Ishikawa (cell line): ENCODE data around the gene ANKIB1.

ENCODE experiments used
- CEBPB ChIP-seq: IDR thresholded peaks from 2 replicates; pipeline ENCODE4 v1.6.1; 2012
- CREB1 ChIP-seq: IDR thresholded peaks from 2 replicates; pipeline ENCODE4 v1.6.1; 2012; ENCODE audit warnings: low read depth
- EGR1 ChIP-seq: IDR thresholded peaks from 2 replicates; pipeline ENCODE4 v1.6.1; 2012
- EP300 ChIP-seq: IDR thresholded peaks from 2 replicates; pipeline ENCODE4 v1.6.1; 2012; ENCODE audit warnings: borderline replicate concordance
- FOXM1 ChIP-seq: IDR thresholded peaks from 2 replicates; pipeline ENCODE4 v1.6.1; 2012; ENCODE audit warnings: low read depth, borderline replicate concordance
- MAX ChIP-seq: IDR thresholded peaks from 2 replicates; pipeline ENCODE4 v1.6.1; 2012
- RAD21 ChIP-seq: IDR thresholded peaks from 2 replicates; pipeline ENCODE4 v1.6.1; 2012; ENCODE audit warnings: low read depth
- REST ChIP-seq: IDR thresholded peaks from 2 replicates; pipeline ENCODE4 v1.6.1; 2012; ENCODE audit warnings: low read depth, mild to moderate bottlenecking
- TAF1 ChIP-seq: IDR thresholded peaks from 2 replicates; pipeline ENCODE4 v1.6.1; 2012; ENCODE audit warnings: low read depth, mild to moderate bottlenecking
- YY1 ChIP-seq: IDR thresholded peaks from 2 replicates; pipeline ENCODE4 v1.6.1; 2012; ENCODE audit warnings: low read depth
- ZBTB7A ChIP-seq: IDR thresholded peaks from 2 replicates; pipeline ENCODE4 v1.6.1; 2012; ENCODE audit warnings: low read depth
- TF ChIP-seq, protein P1 (sequence below): IDR thresholded peaks from 2 replicates; pipeline ENCODE4 v1.6.1; 2012

DNA sequence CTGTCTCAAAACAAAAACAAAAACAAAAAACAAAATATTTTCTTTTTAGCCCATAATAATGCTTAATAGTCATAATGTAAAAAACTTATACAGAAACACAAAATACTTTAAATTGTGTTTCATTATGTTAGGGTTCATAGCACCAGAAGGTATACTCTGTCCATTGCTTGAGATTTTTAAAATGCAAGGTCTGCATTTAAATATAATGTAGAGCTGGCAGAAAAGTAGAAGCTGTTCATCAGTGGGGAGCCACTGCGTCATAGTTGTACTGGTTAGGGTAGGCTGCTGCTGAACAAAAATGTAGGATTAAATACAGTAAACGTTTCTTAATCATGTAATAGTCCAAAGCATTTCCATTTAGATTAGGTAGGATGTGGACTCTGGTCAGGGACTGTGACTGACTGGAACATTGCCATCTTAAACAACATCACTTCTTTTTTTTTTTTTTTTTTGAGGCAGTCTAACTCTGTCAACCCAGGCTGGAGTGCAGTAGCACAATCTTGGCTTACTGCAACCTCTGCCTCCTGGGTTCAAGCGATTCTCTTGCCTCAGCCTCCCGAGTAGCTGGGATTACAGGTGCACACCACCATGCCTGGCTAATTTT lies 85.2 kb downstream of the ANKIB1 start:
- TF ChIP-seq MAX (no peak), CEBPB (no peak), EP300 (no peak), REST (no peak), RAD21 (no peak), YY1 (no peak), EGR1 (no peak), FOXM1 (no peak), CREB1 (no peak), TAF1 (no peak), ZBTB7A (no peak)
- TF ChIP-seq, protein P1, sequence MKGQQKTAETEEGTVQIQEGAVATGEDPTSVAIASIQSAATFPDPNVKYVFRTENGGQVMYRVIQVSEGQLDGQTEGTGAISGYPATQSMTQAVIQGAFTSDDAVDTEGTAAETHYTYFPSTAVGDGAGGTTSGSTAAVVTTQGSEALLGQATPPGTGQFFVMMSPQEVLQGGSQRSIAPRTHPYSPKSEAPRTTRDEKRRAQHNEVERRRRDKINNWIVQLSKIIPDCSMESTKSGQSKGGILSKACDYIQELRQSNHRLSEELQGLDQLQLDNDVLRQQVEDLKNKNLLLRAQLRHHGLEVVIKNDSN, result no peak
